GM12864 (cell line): Measurements from ENCODE around the gene GNL3.
"Not testable (repeated sequence)": the region's sequence is repeated elsewhere in the genome, so short reads cannot be mapped to it uniquely, and the experiment has no call there.

ENCODE experiments used
- DNase-seq: peaks from one replicate; pipeline ENCODE4 v3.0.0-alpha.2; 2011; ENCODE audit warnings: low read depth
- H3K4me3 ChIP-seq: 2 replicates; pipeline ENCODE4 v1.5.1; 2011; ENCODE audit warnings: mild to moderate bottlenecking, low read depth, low read length, control low read depth
- TF ChIP-seq, protein P1 (sequence below): IDR thresholded peaks from 2 replicates; pipeline ENCODE4 v1.5.1; 2011; ENCODE audit warnings: low read depth, mild to moderate bottlenecking, moderate library complexity, low read length, control low read depth, inconsistent platforms; ENCODE audit errors: missing control alignments

The GNL3 gene

DNA sequence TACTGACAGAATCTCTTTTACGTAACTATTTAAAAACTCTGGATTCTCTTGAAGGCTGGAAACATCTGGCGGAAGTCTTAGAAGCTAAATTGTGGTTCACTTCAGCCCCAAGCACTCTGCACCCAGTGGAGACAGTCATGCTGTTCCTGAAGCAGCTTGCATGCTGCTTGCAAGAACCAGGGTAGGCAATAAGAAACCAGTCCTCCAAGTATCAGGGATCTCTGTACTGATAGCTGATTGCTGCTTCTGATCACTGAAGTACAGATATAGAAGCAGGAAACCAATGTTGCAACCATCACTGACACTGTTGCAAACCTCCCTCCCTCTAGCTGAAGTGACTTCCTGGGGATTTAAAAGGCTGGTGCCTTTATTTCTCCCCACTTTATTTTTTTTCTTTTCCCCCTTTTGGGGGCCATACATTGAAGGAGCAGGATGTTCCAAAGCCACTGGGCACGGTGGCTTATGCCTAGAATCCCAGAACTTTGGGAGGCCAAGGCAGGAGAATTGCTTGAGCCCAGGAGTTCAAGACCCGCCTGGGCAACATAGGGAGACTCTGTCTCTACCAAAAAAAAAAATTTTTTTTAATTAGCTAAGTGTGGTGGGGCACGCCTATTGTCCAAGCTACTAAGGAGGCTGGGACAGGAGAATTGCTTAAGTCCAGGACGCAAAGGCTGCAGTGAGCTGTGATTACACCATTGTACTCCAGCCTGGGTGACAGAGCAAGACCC lies 35.3 kb downstream of the GNL3 start:
- TF ChIP-seq, protein P1, sequence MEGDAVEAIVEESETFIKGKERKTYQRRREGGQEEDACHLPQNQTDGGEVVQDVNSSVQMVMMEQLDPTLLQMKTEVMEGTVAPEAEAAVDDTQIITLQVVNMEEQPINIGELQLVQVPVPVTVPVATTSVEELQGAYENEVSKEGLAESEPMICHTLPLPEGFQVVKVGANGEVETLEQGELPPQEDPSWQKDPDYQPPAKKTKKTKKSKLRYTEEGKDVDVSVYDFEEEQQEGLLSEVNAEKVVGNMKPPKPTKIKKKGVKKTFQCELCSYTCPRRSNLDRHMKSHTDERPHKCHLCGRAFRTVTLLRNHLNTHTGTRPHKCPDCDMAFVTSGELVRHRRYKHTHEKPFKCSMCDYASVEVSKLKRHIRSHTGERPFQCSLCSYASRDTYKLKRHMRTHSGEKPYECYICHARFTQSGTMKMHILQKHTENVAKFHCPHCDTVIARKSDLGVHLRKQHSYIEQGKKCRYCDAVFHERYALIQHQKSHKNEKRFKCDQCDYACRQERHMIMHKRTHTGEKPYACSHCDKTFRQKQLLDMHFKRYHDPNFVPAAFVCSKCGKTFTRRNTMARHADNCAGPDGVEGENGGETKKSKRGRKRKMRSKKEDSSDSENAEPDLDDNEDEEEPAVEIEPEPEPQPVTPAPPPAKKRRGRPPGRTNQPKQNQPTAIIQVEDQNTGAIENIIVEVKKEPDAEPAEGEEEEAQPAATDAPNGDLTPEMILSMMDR: no peak
- no peak overlapping the region for H3K4me3 ChIP-seq
- DNase-seq: peak; percentile 75

DNA sequence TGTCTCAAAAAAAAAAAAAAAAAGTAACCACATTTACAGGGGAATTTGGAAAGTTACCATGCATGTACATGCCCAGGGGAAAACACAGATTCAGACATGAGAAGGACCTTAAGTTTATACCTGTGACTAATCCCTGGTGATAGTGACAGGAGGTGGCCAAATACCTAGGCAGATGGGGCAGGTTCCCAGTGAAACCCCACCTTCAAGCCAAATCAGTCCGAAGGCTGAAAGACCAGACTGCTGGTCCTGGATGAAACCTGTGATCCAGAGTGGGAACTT lies 35.8 kb downstream of the GNL3 start:
- TF ChIP-seq, protein P1: no peak
- no peak overlapping the region for H3K4me3 ChIP-seq
- DNase-seq: no peak

DNA sequence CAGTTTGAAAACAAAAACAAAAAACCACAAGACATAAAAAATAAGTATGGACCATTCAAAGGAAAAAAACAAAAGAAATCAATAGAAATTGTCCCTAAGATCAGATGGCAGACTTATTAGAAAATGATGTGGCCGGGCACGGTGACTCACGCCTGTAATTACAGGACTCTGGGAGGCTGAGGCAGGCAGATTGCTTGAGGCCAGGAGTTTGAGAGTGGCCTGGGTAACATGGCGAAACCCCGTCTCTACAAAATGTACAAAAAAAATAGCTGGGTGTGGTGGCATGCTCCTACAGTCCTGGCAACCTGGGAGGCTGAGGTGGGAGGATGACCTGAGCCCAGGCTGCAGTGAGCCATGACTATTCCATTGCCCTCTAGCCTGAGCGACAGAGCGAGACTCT lies 36.7 kb downstream of the GNL3 start:
- H3K4me3 ChIP-seq: no peak overlapping the region
- DNase-seq: no peak
- TF ChIP-seq, protein P1: no peak

DNA sequence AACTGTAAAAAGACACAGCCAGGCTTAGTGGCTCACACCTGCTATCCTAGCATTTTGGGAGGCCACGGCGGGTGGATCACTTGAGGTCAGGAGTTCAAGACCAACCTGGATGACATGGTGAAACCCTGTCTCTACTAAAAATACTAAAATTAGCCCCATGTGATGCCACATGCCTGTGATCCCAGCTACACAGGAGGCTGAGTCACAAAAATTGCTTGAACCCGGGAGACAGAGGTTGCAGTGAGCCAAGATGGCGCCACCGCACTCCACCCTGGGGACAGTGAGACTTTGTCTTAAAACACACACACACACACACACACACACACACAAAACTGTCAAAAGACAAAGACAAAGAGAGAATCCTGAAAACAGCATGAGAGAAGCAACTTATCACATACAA lies 38.1 kb downstream of the GNL3 start:
- H3K4me3 ChIP-seq: no peak overlapping the region
- TF ChIP-seq, protein P1: no peak
- DNase-seq: no peak

DNA sequence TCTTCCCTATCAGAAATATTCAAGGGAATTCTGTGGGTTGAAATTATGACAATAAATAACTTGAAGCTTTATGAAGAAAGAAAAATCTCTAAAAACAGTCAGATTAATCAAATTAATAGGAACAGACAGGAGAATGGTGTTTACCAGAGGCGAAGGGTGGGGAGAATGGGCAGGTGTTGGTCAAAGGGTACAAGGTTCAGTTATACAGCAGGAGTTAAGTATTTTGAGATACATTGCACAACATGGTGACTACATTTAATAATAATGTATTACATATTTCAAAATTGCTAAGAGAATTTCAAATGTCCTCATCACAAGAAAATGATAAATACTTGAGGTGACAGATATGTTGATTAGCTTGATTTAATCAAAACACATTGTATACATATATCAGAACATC lies 38.7 kb downstream of the GNL3 start:
- no peak for DNase-seq
- H3K4me3 ChIP-seq: no peak overlapping the region
- TF ChIP-seq, protein P1: no peak

DNA sequence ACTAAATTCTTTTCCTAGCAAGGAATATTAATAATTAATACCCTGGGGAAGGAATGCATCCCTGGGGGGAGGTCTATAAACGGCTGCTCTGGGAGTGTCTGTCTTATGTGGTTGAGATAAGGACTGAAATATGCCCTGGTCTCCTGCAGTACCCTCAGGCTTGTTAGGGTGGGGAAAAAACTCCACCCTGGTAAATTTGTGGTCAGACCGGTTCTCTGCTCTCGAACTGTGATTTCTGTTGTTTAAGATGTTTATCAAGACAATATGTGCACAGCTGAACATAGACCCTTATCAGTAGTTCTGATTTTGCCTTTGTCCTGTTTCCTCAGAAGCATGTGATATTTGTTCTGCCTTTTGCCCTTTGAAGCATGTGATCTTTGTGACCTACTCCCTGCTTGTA lies 42.9 kb downstream of the GNL3 start:
- not testable (repeated sequence) for H3K4me3 ChIP-seq, DNase-seq

DNA sequence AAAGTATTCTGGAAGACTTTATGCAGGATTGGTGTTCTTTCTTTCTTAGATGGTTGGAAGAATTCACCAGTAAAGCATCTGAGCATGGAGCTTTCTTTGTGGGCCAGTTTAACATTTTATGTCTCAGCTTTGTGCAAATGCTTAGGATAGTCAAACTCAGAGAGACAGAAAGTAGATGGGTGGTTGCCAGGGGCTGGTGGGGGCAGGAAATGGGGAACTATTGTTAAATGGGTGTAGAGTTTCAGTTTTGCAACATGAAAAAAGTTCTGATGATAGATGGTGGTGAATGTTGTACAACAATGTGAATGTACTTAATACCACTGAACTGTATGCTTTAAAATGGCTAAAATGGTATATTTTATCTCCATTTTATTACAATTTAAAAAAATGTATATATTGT lies 44.8 kb downstream of the GNL3 start:
- TF ChIP-seq, protein P1: no peak
- no peak overlapping the region for H3K4me3 ChIP-seq
- DNase-seq: peak; percentile 37
